Fibroblast of villous mesenchyme (primary cell): ENCODE data around the gene PTDSS2. TPM values are rescaled to one million over a fixed set of nuclear protein-coding genes. Genes with fewer than 3 reads are reported as not detected.

Source experiments
- DNase-seq: peaks from one replicate; pipeline ENCODE4 v3.0.0-alpha.2; 2010; ENCODE audit warnings: low read depth
- H3K4me3 ChIP-seq: 2 replicates; pipeline ENCODE4 v1.5.1; 2011; ENCODE audit warnings: low read depth, mild to moderate bottlenecking, low read length
- CTCF ChIP-seq: IDR thresholded peaks from 2 replicates; pipeline ENCODE4 v1.5.1; 2012; ENCODE audit warnings: low read depth, mild to moderate bottlenecking, low read length; ENCODE audit not compliant: insufficient read depth
- total RNA-seq: library from RNA; depleted of rRNA; stranded (reverse); fragments of >200 nt; gene quantifications from 2 replicates; pipeline ENCODE4 v1.2.3, GENCODE V29; 2012

The PTDSS2 gene
- total RNA-seq, 1 donor = 31.5 TPM

GRCh38 chr11:459511-460220 is 9.6 kb downstream of the PTDSS2 start:
- TF ChIP-seq CTCF = no peak
- peak overlapping the region; percentile 52 for H3K4me3 ChIP-seq
- DNase-seq = peak; percentile 85

GRCh38 chr11:460331-461199 is 10.5 kb downstream of the PTDSS2 start:
- no peak for TF ChIP-seq CTCF
- DNase-seq = peak; percentile 94

DNA sequence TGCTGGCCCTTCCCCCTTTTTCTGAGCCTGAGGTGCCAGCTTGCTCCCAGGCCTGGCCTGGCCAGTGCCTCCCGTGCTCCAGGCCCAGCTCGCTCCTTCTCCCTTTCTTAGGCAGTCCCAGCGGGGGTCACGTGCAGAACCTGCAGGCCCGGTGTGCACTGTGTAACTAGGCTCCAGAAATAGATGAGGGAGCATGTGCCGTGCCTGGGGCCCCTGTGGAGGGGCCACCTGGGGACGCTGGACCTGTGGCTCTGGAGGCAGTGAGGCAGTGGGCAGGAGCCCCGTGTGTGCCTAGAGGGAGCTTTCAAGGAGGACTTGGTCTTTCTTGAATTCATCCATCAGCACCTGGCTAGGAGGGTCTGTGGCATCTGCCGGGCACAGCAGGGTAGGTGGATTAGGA is 11.5 kb downstream of the PTDSS2 start:
- peak overlapping the region; percentile 52 for H3K4me3 ChIP-seq
- no peak for TF ChIP-seq CTCF
- no peak for DNase-seq

More at GRCh38 chr11:460331-461199, 10.5 kb downstream of the PTDSS2 start:
- peak overlapping the region; percentile 52 for H3K4me3 ChIP-seq

GRCh38 chr11:462107-462890 is 12.2 kb downstream of the PTDSS2 start:
- no peak for TF ChIP-seq CTCF
- no peak overlapping the region for H3K4me3 ChIP-seq
- DNase-seq = no peak

DNA sequence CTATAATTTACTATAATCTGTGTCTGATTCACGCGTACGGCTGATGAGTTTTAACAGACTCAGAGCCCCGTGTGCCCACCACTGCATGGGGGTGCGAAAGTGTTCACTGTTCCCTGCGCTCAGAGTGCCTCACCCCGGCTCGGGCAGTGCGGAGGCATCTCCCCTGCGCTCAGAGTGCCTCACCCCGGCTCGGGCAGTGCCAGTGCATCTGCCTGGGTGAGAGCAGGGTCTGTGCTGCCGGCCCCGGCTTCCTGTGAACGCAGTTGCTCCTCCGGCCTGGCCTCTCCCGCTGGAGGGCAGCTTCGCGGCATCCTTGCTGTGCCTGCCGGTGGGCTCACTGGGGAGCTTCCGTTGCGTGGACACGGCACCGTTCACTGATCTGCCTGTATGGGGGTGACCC is 14.2 kb downstream of the PTDSS2 start:
- TF ChIP-seq CTCF = no peak
- DNase-seq = no peak
- H3K4me3 ChIP-seq = no peak overlapping the region

GRCh38 chr11:465896-466530 is 15.9 kb downstream of the PTDSS2 start:
- H3K4me3 ChIP-seq = no peak overlapping the region
- no peak for TF ChIP-seq CTCF
- DNase-seq = no peak
